NAMALWA (cell line): ENCODE data around the gene LBHD1.
"Not testable (repeated sequence)": the region's sequence is repeated elsewhere in the genome, so short reads cannot be mapped to it uniquely, and the experiment has no call there.

Source experiments
- DNase-seq: peaks from one replicate; pipeline ENCODE4 v3.0.0-alpha.2; 2015; ENCODE audit warnings: low spot score

The LBHD1 gene

DNA sequence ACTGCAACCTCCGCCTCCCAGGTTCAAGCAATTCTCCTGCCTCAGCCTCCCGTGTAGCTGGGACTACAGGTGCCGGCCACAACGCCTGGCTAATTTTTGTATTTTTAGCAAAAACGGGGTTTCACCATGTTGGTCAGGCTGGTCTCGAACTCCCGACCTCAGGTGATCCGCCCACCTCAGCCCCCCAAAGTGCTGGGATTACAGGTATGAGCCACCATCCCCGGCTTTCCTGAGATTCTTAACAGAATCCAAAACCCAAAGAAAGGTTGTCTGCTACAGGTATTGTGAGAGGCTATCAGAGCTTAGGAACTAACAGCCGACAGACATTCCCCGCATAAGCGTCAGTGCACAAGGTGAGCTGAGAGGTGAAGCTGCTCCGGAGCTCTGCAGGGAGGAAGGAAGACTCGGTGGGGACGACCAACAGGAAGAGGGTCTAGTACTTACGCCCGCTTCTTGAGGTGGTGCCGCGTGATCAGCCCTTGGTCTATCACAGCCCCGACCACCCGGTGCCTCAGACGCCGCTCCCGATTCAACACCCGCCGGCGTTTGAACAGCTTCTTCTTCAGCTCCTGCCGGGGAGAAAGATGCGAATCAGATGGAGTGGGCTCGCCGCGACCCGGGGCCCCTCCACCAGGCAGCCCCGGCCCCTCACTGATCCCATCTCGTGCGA, 7.5 kb downstream of the LBHD1 start:
- DNase-seq = peak; percentile 84

- no peak for DNase-seq
These were observed 15.2 kb downstream of the LBHD1 start for GRCh38 chr11:62656796-62657429.

DNA sequence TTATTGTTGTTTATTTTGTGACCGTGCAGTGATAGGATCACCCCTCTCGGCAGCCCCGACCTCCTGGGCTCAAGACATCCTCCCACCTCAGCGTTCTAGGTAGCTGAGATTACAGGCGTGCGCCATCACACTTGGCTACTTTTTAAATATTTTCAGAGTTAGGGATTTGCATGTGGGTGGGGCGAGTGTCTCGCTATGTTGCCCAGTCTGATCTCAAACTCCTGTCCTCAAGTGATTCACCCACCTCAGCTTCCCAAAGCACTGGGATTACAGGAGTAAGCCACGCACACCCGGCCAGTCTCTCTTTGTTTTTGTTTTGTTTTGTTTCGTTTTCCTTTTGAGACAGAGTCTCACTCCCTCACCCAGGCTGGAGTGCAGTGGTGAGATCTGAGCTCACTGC, 17.8 kb downstream of the LBHD1 start:
- no peak for DNase-seq

- peak; percentile 41 for DNase-seq
These were observed 19.7 kb downstream of the LBHD1 start for GRCh38 chr11:62652161-62653006.

DNA sequence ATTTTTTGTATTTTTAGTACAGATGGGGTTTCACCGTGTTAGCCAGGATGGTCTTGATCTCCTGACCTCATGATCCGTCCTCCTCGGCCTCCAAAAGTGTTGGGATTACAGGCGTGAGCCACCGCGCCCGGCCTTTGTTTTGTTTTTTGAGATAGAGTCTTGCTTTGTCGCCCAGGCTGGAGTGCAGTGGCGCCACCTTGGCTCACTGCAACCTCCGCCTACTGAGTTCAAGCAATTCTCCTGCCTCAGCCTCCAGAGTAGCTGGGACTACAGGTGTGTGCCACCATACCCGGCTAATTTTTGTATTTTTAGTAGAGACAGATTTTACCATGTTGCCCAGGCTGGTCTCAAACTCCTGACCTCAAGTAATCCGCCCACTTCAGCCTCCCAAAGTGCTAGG, 21.8 kb downstream of the LBHD1 start:
- DNase-seq = not testable (repeated sequence)

DNA sequence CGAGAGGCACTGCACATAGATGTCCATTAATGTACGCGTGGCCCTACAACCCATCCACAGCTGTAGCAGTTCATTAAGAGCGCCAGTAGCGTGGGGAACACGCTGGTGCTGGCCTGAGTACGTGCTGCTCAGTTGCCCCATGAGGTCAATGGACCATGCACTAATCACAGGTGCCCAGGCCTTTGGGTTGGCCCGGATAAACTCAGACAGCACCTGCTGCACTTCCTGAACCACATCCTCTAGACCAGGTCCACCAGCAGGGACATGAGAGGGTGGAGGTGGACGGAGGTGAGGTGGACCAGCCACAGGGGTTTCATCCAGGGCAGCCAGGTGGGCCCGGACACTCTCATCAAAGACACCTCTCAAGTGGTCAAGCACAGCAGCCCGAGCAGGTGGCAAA, 22.6 kb downstream of the LBHD1 start:
- DNase-seq = peak; percentile 39

GRCh38 chr11:62648967-62649364, 23.1 kb downstream of the LBHD1 start:
- no peak for DNase-seq

DNA sequence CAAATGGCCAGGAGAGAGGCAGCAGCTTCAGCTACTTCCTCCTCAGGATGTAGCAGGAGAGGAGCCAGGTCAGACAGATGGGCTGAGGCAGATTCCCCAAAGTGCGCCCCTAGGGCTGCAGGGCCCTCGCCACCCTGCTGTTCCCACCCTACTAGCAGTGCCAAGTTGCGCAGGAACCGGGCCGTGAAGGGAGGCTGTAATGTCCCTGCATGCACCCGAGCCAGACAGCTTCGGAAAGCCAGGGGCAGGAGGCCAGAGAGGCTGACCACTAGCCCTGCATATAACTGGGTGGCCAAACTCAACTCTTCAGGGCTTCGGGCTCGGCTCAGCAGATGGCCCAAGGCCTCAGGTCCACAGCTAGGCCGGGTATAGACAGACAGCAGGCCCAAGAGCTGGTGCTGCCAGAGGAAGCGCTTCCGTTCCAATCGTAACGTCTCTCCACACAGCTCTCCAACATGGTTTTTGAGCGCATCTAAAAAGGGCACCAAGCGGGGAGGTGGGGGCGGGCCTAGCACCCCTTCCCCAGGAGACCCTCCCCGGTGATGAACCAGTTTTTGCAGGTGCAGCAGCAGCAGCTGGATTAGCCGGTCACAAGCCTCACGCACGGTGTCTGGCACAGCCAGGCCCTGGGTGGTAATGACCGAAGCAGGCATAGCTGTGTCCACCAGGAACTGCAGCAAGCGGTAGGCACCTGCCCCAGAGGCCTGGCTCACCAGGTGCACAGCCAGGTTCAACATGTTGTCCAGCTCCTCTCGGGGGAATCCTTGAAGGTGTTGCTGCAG, 23.7 kb downstream of the LBHD1 start:
- no peak for DNase-seq

DNA sequence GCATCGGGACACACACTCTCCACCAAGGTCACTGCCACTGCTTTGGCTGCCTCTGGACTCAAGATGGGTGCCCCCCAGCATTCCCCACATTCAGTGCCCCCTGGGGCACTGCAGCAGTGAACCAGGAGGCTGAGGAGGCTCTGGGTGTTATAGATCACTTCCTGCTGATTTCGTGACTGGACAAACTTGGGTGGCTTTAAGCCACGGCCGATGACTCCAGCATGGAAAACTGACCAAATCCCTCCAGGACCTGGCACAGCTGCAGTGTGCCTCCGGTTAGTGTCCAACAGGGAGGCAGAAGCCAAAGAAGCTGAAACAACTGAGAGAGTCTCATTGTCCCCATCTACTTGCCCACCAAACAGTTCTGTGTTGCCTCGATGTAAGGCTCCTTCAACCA, 24.5 kb downstream of the LBHD1 start:
- no peak for DNase-seq

DNA sequence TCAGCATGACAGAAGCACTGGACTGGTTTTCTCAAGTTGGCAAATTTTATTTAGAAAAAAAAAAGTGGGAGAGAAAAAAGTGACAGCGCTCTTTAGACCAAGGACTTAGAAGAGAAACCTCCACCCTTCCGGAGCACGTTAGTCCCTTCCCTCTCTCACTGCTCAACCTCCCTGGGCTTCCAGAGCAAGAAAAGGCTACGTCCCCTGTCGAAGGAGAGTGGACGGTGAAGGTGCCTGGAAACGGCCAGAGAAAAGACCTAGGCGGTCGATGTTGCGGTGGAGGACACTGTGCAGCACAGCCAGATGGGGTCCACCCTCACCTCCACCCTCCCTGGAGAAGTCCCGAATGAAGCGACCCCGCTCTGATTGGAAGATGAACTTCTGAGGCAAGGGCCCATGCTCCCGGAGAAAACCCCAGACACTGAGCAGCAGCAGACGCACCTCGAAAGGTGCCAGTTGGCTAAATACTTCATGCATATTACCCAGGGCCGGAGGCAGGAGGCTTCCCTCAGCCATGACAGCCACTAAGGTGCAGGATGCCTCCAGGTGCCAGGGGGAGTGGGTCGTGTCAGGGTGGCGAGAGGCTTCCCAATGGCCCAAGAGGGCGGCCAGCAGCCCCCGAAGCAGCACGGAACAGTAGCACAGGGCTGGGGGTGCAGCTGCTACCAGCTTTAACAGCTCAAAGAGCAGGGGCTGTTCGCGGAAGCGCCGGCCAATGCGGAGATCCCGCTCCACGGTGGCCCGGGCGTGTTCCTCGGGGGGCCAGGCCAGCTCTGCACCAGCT, 25.1 kb downstream of the LBHD1 start:
- no peak for DNase-seq

- peak; percentile 98 for DNase-seq
These were observed 25.9 kb downstream of the LBHD1 start, which contains the start of gene GANAB for GRCh38 chr11:62645946-62646824. Gene GANAB, minus strand, starts transcription at chr11:62646613. Its CDS starts 14 bp downstream, at chr11:62646599.

GRCh38 chr11:62645671-62645945, 26.5 kb downstream of the LBHD1 start:
- DNase-seq = peak; percentile 43

DNA sequence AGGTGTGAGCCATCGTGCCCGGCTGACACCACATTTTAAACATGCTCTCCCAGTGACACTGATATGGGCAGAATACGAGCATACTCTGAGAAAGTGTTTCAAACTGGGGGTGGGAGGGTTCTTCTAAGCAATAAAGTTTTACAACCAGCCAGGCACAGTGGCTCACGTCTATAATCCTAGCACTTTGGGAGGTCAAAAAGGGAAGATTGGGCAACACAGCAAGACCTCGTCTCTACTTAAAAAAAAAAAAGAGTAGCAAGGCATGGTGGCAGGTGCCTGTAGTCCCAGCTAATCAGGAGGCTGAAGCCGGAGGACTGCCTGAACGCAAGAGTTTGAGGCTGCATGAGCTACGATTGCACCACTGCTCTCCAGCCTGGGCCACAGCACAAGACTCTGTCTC, 27.8 kb downstream of the LBHD1 start:
- no peak for DNase-seq

DNA sequence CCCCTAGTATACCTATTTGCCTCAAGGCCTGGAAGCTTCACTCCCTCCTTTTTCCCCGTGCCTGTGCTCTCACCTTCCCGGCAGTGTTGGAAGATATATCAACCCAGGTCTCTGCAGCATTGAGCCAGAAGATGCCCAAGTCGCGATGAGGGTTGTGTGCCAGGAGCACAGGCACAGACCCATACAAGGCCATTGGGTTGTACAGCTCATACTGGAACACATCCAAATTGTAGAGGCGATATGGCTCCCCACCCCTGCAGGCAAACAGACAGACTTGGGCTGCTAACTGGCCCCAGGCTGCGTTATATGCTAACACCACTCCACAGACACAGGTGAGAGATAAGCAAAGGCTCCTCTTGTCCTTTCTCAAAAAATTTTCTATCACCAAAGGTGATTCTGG, 39.6 kb downstream of the LBHD1 start:
- DNase-seq = no peak

DNA sequence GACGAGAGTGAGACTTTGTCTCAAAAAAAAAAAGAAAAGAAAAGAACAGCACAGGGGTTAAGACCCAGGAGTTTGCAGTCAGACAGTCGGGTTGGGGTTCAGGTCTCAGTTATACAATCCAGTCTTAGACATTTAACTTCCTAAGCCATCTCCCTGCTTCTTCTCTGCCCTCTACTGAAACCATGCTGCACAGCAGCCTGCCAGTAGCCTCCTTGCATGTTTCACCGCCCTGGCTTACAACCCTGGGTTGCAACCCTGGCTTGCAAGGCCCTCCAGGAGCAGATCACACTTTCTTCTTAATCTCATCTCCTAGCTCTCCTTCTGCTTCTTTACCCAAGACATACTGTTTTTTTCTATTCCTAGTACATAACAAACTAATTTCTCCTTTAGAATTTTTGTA, 44.4 kb downstream of the LBHD1 start:
- peak; percentile 47 for DNase-seq

GRCh38 chr11:62622476-62623089, 49.5 kb downstream of the LBHD1 start:
- DNase-seq = no peak

DNA sequence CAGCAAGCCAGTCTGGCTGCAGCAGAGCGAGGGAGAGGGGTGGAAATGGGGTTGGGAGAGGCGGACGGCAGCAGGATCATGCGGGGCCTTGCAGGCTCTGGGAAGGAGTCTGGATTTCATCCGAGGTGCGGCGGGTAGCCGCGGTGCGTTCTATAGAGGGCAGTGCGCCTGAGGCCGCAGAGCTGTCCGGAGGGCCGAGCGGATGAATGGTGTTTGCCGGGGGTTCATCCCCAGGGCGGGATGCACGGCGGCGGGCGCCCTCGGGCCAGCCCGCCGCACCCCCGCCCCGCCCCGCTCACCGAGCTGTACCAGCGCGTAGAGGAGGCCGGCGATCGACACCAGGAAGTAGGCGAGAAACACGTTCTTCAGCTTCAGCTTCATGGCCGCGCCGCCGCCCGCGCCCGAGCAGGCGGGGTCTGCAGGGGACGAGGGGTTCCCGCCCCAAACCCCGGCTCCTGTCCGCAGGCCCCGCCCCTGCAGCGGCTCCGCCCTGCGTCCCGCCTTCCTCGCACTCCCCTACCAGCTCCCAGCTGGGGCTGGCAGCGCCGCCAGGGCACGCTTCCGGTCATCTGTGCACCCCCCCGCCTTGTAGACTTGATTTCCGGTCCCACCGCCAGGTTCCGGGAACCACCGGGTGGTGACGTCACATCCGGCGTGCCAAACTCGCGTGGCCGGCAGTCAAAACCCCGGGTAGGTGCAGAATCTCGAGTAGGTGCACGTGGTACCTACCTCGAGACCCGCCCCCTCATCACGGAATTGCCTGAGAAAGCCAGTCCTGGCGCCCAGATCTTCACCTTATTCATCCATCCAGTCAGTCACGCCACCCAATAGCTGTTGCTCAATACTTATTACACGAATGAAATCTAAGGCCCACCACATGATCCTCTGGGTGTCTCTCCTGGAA, 50.2 kb downstream of the LBHD1 start, which contains the start of gene B3GAT3:
Gene B3GAT3, minus strand, starts transcription at position 420 of the 904 bp plus-strand sequence. Its CDS starts 39 bp downstream, at position 381.
- peak; percentile 98 for DNase-seq

- no peak for DNase-seq
These were observed 51.0 kb downstream of the LBHD1 start for GRCh38 chr11:62621027-62621566.

GRCh38 chr11:62616957-62617356, 55.1 kb downstream of the LBHD1 start:
- not testable (repeated sequence) for DNase-seq
